Activated CD8-positive, alpha-beta memory T cell treated with anti-CD3 and anti-CD28 coated beads, Interleukin-2, amount 50 U/mL, for 24 hours (primary cell): ENCODE measurements around the gene KATNB1.
"Not testable (repeated sequence)": the region's sequence is repeated elsewhere in the genome, so short reads cannot be mapped to it uniquely, and the experiment has no call there.

Experiments
- DNase-seq: peaks from one replicate; pipeline ENCODE4 v3.0.0-alpha.2; 2020; ENCODE audit errors: extremely low read depth

The KATNB1 gene

GRCh38 chr16:57791195-57791892 is 55.8 kb downstream of the KATNB1 start:
- no peak for DNase-seq

DNA sequence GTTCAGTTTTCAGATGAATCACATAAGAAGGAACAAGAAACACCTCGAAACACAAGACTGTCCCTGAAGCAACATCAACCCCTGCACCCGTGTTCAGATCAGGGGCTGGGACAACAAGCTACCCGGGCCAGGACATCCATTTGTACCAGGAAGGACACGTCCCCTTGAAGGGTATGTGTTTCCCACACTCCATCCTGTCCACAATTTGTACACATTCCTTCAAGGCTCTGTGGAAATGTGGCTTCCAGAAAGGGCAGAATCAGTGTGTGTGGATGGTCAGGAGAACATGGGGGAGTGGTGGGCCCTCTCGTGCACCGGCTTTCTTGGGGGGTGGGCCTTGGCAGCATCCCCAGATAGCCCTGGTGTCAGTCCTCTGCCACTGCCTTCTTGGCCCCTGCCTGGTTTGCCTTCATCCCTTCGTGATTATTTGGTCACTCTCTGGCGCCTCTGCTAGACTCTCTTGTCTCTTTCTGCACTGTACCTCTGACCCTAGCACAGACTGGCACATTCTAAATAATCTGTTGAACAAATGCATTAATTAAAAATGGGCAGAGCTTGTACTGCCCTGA is 56.4 kb downstream of the KATNB1 start:
- DNase-seq, result no peak

DNA sequence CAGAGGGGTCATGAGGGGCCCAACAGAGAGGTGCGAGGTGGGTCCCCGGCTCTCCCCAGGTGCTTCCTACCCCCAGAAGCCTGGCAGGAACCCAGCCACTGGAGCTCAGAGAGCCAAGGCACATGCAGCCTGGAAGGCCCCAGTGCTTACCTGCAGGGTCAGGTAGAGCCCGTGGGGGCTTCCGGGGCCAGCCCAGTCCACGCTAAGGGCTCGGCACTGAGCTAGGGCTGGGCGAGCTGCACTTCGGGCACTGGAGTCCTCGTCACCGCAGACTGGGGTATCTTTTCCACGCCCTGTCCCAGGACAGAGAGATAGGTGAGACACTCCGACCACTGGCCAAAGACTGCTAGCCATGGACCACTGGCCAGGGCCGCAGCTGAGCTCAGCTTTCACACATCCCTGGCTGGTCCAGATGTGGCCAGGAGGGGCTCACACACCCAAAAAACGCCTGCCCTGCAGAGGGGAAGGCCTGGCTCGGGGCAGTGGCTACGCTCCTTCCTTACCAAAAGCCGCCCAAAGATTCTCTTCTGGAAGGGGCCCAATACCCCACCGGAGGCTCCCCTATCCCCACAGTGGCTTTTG is 59.4 kb downstream of the KATNB1 start:
- no peak for DNase-seq

DNA sequence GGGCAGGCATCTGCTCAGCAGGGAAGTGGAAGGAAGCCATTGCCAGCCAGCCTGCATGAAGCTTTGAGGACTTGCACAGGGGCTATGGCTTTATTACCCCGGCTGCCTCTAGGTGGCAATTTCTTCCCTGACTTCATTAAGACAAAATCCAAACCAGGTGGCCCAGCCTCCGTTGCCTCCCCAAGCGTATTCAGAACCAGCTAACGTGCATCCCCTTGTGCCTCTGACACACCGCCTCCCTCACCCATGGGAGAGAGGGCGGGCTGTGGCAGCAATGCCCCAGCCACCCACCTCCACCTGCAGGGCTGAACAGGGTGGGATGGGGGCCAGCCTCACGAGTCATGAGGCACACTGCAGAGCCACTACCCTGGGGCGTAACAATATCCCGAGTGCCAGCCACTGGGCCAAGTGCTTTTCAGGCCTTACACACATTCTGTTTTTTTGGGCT is 59.9 kb downstream of the KATNB1 start:
- no peak for DNase-seq

- not testable (repeated sequence) for DNase-seq
Measured at GRCh38 chr16:57796014-57796413, 60.4 kb downstream of the KATNB1 start.

- DNase-seq, result no peak
Measured at GRCh38 chr16:57797216-57797525, 61.6 kb downstream of the KATNB1 start.

DNA sequence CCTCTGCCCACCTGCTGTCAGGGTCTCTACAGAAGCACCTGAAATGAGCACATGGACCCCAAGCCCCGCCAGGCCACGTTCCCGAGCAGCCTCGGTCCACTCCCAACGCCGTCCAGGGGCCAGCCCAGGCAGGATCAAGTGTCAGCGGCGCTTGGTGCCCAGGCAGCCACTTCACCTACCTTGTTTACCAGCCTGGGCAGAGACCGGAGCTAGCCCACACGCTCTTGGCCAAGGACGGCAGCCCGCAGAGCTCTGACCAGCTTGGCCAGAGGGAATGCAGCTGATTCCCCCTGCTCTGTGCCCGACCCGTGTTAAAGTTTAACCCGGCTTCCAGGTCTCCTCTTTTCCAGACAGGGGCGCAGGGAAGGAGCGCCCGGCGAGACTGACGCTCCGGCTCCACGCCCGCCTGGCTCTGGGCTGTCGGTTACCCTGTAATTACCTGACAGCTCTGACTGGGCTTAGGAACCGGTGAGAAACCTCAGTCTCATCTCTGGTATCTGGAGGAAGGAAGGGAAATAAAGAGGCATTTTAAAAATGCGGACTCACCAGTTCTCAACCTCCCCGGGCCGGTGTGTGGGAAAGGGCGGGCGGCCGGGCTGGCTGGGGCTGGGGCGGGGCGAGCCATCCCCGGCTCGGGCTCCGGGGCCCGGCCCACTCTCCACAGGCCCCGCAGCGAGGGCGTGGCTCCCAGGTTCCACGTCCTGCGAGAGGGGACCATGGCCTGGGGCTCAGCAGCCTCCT is 62.1 kb downstream of the KATNB1 start:
- no peak for DNase-seq

GRCh38 chr16:57798267-57798810 is 62.8 kb downstream of the KATNB1 start:
- no peak for DNase-seq

- no peak for DNase-seq
Measured at GRCh38 chr16:57798953-57799599, 63.5 kb downstream of the KATNB1 start.

- no peak for DNase-seq
Measured at GRCh38 chr16:57799600-57800199, 64.1 kb downstream of the KATNB1 start.

DNA sequence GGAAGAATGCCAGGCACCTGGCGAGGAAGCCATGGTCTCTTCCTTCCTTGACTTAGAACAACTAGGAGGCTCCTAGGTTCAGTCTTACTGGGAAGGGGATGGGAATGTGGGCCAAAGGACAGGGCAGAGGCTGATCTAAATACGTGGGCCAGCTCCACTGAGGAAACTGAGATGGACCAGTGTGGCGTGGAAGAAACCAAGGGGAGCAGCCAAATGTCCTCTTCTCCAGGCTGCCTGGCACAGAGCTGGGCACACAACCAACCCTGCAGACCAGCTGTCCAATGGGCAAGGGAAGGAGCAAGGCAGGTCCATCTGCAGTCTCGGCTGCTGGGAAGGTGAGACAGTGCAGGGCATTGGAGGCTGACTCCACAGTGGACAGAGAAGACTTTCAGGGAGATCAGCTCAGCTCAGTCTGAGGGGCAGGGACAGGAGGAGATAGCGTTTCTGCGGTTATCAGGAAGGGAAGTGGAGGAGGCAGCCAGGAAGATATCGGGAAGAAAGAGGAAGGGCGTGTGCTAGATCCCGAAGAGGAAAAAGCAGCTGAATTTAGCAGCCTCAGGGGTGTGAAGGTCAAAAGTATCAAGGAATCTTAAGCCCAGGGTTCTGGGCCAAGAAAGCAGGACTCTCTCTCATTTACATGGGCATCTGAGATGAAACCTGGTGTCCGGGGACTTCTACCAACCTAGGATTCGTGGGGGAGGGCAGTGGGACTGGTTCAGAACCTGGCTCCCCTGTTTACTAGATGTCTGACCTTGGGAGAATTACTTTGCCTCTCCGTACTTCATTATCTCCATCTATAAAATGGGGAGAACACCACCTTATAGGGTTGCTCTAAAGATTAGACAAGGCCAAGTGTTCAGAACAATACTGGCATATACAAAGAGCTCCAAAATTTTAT is 64.9 kb downstream of the KATNB1 start:
- DNase-seq, result no peak

GRCh38 chr16:57801098-57801808 is 65.7 kb downstream of the KATNB1 start:
- DNase-seq, result no peak

DNA sequence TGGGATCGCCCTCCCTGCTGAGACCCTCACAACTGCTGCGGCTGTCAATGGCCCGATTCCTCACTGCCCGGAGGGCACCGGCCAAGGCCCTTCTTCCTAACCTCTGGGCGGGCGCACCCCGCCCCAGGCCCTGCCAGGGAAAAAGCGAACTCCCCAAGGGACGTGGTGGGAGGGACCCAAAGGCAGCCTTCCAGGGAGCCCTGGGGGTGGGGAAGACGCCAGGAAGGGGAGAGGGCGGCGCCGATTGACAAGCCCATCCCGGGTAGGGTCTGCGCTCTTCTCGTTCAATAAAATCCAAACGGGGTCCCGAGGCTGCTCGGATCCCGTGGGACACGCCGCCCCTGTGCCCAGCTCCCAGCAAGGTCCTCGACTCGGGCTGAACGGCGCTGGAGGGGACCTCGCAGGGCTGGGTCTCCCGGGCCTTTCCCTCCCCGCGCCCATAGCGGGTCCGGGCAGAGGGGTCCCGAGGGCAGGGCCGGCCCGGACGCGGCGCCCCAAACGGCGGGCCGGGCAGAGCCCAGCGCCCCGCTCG is 66.3 kb downstream of the KATNB1 start:
- DNase-seq, result no peak

- peak; percentile 49 for DNase-seq
Measured at GRCh38 chr16:57802341-57803133, 67.0 kb downstream of the KATNB1 start, which contains the start of gene KIFC3. TSS of gene KIFC3 (minus strand) at chr16:57802491. CDS start at chr16:57798243, 4,248 bp downstream.

DNA sequence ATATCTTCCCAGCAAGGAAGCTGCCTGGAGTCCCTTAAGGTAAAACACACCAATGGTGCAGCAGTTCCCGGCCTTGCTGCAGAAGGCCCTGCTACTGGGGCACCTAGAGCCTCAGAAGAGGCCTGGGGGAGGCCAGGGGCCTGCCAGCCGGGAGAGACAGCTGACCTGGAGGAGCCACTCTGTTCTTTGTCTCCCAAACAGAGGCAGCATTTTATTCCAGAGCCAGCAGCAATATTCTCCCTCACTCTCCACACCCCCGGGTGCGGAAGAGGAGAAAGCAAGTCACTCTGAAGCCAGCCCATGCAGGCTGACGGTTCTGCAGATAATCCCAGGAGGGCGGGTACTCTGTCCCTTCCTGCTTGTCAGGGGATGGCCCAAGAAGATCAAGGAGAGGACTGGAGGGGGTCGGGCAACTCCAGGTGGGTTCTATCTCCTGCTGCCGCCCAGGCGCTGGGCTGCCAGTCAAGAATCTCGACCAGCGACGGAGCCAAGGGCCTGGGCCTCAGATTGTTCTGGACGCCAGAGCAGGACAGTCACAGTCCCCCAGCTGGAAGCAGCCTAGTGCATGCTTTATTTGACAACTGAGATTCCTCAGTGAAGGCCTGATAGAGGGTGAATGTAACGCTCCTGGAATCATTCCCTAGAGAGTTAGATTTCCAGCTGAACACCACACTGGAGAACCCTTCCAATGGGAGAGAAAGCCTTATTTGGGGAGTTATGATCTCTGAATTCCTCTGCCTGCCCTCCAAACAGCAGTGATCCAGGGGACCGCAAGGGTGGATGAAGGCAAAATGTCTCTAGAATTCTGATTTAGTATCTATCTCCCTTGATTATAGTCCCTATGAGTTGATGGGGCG is 67.8 kb downstream of the KATNB1 start:
- no peak for DNase-seq

GRCh38 chr16:57804111-57804837 is 68.7 kb downstream of the KATNB1 start:
- DNase-seq, result no peak

DNA sequence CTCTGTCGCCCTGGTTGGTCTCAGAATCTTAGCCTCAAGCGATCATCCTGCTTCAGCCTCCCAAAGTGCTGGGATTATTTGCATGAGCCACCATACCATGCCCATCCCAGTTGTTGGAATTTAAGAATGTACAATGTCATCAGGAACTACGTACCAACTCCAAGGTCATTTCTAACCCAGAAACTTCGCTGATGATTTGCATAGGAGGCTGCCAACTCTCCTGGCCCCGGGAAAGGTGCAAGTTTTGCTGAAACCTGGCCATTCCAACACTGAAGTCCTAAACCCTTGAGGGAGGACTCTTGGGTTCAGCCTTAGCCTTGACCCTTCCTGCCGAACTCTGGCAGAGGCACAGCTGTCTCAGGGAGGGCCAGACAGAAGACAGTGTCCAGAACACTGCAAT is 69.6 kb downstream of the KATNB1 start:
- no peak for DNase-seq
